Keratinocyte (primary cell): Measurements from ENCODE around the gene USP20.

Experiments
- EZH2 ChIP-seq: IDR thresholded peaks from one replicate; pipeline ENCODE4 v1.6.1; 2012; ENCODE audit warnings: inconsistent platforms, mild to moderate bottlenecking, low read length, moderate library complexity
- TF ChIP-seq, protein P1 (sequence below), 3 experiments: IDR thresholded peaks in 1 of 3; conservative IDR thresholded peaks in 1 of 3; optimal IDR thresholded peaks in 1 of 3; 2 replicates in 2 of 3; 3 replicates in 1 of 3; pipeline versions ENCODE3 to v1.5.1; 2011; ENCODE audit warnings: low read length in 3 of 3, mild to moderate bottlenecking in 3 of 3, moderate library complexity in 2 of 3, control low read depth in 1 of 3, inconsistent platforms in 1 of 3; ENCODE audit not compliant: insufficient read depth in 2 of 3; ENCODE audit errors: extremely low read depth in 1 of 3

DNA sequence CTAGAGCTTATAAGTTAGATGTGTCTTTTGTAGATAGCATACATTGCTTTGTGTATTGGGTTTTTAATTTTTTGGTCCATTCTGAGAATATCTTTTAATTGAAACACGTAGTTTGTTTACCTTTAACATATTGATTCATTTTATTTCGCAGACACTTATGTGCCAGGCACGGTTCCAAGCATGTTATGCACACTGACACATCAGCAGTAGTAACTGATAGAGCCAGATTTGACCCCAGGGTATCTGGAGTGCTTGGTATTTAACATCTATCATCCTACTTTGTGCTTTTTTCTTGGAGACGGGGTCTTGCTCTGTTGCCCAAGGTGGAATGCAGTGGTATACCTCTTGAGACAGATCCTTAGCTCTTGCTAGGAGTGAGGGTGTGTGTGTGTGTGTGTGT is 71.9 kb downstream of the USP20 start:
- TF ChIP-seq, protein P1, sequence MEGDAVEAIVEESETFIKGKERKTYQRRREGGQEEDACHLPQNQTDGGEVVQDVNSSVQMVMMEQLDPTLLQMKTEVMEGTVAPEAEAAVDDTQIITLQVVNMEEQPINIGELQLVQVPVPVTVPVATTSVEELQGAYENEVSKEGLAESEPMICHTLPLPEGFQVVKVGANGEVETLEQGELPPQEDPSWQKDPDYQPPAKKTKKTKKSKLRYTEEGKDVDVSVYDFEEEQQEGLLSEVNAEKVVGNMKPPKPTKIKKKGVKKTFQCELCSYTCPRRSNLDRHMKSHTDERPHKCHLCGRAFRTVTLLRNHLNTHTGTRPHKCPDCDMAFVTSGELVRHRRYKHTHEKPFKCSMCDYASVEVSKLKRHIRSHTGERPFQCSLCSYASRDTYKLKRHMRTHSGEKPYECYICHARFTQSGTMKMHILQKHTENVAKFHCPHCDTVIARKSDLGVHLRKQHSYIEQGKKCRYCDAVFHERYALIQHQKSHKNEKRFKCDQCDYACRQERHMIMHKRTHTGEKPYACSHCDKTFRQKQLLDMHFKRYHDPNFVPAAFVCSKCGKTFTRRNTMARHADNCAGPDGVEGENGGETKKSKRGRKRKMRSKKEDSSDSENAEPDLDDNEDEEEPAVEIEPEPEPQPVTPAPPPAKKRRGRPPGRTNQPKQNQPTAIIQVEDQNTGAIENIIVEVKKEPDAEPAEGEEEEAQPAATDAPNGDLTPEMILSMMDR (optimal IDR thresholded peaks at IDR 0.05 in 1 of 3, IDR thresholded peaks at IDR 0.05 in 1 of 3, conservative IDR thresholded peaks at IDR 0.05 in 1 of 3; ENCODE audit: extremely low read depth in 1 of 3, insufficient read depth in 2 of 3, low read length in 3 of 3): no peak
- no peak for TF ChIP-seq EZH2
